C4-2B (cell line): ENCODE measurements around the gene RNF180.

Source experiments
- ZFX ChIP-seq: fragments of 450-650 bp; IDR thresholded peaks from 2 replicates; pipeline ENCODE4 v1.6.1; 2017
- TF ChIP-seq, protein P1 (sequence below): fragments of 450-650 bp; conservative IDR thresholded peaks from 2 replicates; pipeline ENCODE4 v1.5.1; 2017; ENCODE audit warnings: mild to moderate bottlenecking

DNA sequence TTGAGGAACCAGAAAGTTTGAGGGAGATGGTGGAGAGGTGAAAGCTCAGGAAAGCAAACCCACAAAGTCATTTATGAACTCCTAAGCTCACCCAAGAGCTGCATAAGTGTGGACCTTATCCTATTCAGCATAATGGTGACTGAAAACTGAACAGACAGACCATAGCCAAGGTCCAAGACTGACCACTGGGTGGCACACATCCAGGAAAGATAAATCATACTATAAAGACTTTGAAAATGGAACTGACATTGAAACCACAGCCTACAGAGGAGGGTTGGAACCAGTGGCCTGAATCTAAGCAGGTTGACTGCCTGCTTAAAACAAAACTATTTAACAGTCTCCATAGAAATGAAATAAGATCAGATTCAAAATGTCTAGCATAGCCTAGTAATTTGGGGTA is 219.1 kb downstream of the RNF180 start:
- TF ChIP-seq, protein P1, sequence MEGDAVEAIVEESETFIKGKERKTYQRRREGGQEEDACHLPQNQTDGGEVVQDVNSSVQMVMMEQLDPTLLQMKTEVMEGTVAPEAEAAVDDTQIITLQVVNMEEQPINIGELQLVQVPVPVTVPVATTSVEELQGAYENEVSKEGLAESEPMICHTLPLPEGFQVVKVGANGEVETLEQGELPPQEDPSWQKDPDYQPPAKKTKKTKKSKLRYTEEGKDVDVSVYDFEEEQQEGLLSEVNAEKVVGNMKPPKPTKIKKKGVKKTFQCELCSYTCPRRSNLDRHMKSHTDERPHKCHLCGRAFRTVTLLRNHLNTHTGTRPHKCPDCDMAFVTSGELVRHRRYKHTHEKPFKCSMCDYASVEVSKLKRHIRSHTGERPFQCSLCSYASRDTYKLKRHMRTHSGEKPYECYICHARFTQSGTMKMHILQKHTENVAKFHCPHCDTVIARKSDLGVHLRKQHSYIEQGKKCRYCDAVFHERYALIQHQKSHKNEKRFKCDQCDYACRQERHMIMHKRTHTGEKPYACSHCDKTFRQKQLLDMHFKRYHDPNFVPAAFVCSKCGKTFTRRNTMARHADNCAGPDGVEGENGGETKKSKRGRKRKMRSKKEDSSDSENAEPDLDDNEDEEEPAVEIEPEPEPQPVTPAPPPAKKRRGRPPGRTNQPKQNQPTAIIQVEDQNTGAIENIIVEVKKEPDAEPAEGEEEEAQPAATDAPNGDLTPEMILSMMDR: peak; percentile 41
- TF ChIP-seq ZFX: no peak
